GM10266 (cell line): ENCODE data around the gene SSH2.

Experiments
- DNase-seq: peaks from one replicate; pipeline ENCODE4 v3.0.0; 2012; ENCODE audit errors: extremely low spot score
- CTCF ChIP-seq: IDR thresholded peaks from 2 replicates; pipeline ENCODE4 v1.5.1; 2012; ENCODE audit warnings: mild to moderate bottlenecking, low read depth; ENCODE audit not compliant: control insufficient read depth, insufficient read depth; ENCODE audit errors: missing control alignments

SSH2 gene

GRCh38 chr17:29723278-29724047, 206.6 kb downstream of the SSH2 start:
- DNase-seq = peak; percentile 40
- TF ChIP-seq CTCF = no peak

GRCh38 chr17:29722411-29723198, 207.4 kb downstream of the SSH2 start:
- TF ChIP-seq CTCF = no peak
- DNase-seq = peak; percentile 67

GRCh38 chr17:29720551-29720950, 209.5 kb downstream of the SSH2 start:
- no peak for TF ChIP-seq CTCF
- DNase-seq = no peak

GRCh38 chr17:29719469-29719868, 210.6 kb downstream of the SSH2 start:
- no peak for DNase-seq

GRCh38 chr17:29718446-29719039, 211.5 kb downstream of the SSH2 start:
- TF ChIP-seq CTCF = no peak
- DNase-seq = no peak

More at GRCh38 chr17:29719469-29719868, 210.6 kb downstream of the SSH2 start:
- no peak for TF ChIP-seq CTCF

GRCh38 chr17:29717817-29718216, 212.2 kb downstream of the SSH2 start:
- TF ChIP-seq CTCF = no peak
- DNase-seq = no peak
